ENCODE results near the gene TTLL13.

Gene TTLL13

DNA sequence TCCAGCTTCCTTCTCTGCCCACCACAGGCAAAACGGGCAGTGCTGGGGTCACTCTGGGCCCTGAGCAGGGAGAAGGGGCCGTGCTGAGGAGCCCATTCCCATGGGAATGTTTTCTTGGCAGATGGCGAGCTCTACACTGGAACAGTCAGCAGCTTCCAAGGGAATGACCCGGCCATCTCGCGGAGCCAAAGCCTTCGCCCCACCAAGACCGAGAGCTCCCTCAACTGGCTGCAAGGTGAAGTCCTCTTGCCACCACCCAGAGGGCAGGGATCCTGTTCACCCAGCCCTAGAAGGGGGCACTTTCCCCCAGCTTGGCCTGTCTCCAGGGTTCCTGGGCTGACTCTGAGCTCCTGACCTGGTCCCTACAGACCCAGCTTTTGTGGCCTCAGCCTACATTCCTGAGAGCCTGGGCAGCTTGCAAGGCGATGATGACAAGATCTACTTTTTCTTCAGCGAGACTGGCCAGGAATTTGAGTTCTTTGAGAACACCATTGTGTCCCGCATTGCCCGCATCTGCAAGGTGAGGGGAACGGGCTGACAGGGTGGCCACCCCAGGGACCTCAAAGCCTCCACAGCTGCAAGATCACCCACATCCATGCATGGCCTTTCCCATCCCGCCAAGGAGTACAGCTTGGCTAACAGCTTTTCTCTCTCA, 28.0 kb upstream of the TTLL13 start:
- TF ChIP-seq, protein P1, sequence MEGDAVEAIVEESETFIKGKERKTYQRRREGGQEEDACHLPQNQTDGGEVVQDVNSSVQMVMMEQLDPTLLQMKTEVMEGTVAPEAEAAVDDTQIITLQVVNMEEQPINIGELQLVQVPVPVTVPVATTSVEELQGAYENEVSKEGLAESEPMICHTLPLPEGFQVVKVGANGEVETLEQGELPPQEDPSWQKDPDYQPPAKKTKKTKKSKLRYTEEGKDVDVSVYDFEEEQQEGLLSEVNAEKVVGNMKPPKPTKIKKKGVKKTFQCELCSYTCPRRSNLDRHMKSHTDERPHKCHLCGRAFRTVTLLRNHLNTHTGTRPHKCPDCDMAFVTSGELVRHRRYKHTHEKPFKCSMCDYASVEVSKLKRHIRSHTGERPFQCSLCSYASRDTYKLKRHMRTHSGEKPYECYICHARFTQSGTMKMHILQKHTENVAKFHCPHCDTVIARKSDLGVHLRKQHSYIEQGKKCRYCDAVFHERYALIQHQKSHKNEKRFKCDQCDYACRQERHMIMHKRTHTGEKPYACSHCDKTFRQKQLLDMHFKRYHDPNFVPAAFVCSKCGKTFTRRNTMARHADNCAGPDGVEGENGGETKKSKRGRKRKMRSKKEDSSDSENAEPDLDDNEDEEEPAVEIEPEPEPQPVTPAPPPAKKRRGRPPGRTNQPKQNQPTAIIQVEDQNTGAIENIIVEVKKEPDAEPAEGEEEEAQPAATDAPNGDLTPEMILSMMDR (conservative IDR thresholded peaks at IDR 0.05; ENCODE audit: low read depth): peak; percentile 72
- peak overlapping the region; percentile 73 for H3K27ac ChIP-seq
- ChIA-PET CTCF (interaction anchor here (0.6 to 1.5 kb wide), 15 partner anchors 8 to 322 kb away, joined by 3 to 10 read pairs (median 4); partner anchors contain the start of gene SEMA4B), POLR2A (ENCODE audit: low non-redundant PET) (no interaction called here)
- peak; percentile 48 for DNase-seq (ENCODE audit: low spot score)

DNA sequence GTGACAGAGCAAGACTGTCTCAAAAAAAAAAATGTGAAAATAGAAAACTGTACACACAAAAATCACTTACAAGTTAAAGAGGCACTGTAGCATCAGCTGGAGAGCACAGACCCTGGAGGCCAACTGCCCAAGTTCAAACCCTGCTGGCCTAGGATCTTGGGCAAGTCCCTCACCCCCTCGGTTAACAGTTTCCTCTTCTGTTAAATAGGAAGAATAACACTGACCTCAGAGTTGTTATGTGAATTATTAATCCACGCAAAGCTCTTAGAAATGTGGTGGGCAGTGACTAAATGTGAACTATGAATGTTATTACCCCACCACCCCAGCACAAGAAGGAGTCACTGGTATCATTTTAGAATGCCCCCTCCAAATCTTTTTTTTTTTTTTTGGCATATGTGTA, 26.8 kb upstream of the TTLL13 start:
- H3K27ac ChIP-seq: peak overlapping the region; percentile 73
- CTCF ChIA-PET: interaction anchor here (0.6 to 0.9 kb wide), 2 partner anchors 8 to 81 kb away, joined by 3 read pairs; no protein-coding TSS in a partner anchor
- POLR2A ChIA-PET (ENCODE audit: low non-redundant PET): interaction anchor here (0.6 kb wide), 2 partner anchors 49 to 61 kb away, joined by 3 to 11 read pairs; no protein-coding TSS in a partner anchor
- no peak for DNase-seq (ENCODE audit: low spot score)
- TF ChIP-seq, protein P1 (conservative IDR thresholded peaks at IDR 0.05; ENCODE audit: low read depth): no peak

DNA sequence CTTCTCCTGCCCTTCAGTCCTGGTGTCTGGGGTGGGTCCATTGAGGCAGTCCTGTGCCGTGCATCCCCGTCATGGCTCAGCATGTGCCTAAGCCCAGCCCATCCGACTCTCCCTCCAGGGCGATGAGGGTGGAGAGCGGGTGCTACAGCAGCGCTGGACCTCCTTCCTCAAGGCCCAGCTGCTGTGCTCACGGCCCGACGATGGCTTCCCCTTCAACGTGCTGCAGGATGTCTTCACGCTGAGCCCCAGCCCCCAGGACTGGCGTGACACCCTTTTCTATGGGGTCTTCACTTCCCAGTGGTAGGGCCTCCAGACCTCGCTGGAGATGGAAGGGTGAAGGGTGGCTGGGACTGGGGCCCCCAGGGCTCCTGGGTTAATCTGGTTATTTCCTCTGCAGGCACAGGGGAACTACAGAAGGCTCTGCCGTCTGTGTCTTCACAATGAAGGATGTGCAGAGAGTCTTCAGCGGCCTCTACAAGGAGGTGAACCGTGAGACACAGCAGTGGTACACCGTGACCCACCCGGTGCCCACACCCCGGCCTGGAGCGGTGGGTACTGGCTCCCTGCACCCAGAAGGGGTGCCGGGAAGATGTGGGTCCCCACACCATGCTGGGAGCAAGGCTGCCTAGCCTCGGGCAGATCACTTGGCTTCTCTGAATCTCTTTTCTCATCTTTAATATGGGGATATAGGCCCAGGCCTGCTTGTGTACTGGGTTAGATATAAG, 25.8 kb upstream of the TTLL13 start:
- TF ChIP-seq, protein P1 (conservative IDR thresholded peaks at IDR 0.05; ENCODE audit: low read depth): no peak
- ChIA-PET CTCF (no interaction called here), POLR2A (ENCODE audit: low non-redundant PET) (no interaction called here)
- no peak for DNase-seq (ENCODE audit: low spot score)
- H3K27ac ChIP-seq: peak overlapping the region; percentile 60

DNA sequence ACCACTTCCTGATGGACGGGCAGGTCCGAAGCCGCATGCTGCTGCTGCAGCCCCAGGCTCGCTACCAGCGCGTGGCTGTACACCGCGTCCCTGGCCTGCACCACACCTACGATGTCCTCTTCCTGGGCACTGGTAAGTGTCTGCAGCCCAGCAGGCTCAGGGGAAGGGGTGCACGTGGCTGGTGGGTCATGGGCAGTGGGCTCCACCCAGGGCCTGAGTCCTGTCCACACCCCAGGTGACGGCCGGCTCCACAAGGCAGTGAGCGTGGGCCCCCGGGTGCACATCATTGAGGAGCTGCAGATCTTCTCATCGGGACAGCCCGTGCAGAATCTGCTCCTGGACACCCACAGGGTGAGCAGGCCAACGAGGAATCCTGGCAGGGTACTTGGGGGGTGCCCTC, 24.3 kb upstream of the TTLL13 start:
- DNase-seq (ENCODE audit: low spot score): no peak
- TF ChIP-seq, protein P1 (conservative IDR thresholded peaks at IDR 0.05; ENCODE audit: low read depth): no peak
- POLR2A ChIA-PET (ENCODE audit: low non-redundant PET): no interaction called here
- CTCF ChIA-PET: no interaction called here
- peak overlapping the region; percentile 60 for H3K27ac ChIP-seq

DNA sequence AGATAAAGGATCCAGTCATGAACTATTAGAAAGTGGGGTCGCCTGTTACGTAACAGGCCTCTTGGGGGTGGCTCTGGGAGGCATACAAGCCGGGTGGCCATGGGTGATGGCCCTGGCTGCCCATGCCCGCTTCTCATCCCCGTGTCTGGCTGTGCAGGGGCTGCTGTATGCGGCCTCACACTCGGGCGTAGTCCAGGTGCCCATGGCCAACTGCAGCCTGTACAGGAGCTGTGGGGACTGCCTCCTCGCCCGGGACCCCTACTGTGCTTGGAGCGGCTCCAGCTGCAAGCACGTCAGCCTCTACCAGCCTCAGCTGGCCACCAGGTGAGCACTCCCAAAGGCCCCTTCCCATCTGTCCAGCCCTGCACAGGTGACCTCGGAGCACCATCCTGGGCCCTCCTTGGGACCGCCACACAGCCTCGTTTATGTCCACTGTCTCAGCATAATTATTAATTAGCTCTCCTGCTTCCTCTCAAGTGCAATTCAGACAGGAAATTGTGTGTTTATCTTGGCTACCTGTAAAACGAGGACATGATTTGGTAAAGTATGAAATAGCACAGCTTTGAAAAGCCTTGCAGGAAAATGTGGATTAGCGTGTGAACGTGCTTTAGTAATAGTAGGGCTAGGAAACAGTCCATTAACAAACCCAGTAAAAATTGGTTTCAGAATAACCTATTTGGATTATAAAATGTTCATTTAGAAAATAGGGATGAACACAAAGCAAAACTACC, 23.7 kb upstream of the TTLL13 start:
- no peak for DNase-seq (ENCODE audit: low spot score)
- ChIA-PET CTCF (interaction anchor here (0.6 kb wide), 1 partner anchor 14 kb away, joined by 3 read pairs; no protein-coding TSS in a partner anchor), POLR2A (ENCODE audit: low non-redundant PET) (no interaction called here)
- TF ChIP-seq, protein P1 (conservative IDR thresholded peaks at IDR 0.05; ENCODE audit: low read depth): no peak
- H3K27ac ChIP-seq: peak overlapping the region; percentile 60

DNA sequence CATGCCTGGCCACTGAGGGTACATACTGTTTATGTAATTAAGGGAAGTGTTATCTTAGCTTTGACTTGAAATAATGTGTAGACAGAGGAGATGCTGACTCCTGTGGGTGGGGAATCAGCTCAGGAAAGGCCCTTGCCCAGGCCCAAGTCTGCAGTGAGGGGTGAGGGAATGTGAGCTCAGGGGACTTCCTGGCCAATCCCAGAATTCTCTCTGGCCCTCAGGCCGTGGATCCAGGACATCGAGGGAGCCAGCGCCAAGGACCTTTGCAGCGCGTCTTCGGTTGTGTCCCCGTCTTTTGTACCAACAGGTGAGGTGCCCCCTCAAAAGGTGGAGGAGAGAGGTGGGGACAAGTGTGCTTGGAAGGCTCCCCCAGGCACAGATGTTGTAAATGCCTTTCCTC, 22.0 kb upstream of the TTLL13 start:
- DNase-seq (ENCODE audit: low spot score): no peak
- CTCF ChIA-PET: interaction anchor here (0.6 to 0.7 kb wide), 2 partner anchors 65 to 73 kb away, joined by 3 to 5 read pairs; no protein-coding TSS in a partner anchor
- peak overlapping the region; percentile 94 for H3K27ac ChIP-seq
- POLR2A ChIA-PET (ENCODE audit: low non-redundant PET): no interaction called here
- TF ChIP-seq, protein P1 (conservative IDR thresholded peaks at IDR 0.05; ENCODE audit: low read depth): no peak
